Loucy (cell line): ENCODE data around the gene MEMO1.

ENCODE experiments used
- CTCF ChIP-seq: fragments of 200-600 bp; sonication (generic); conservative IDR thresholded peaks from 2 replicates; pipeline ENCODE4 v1.5.1; 2014; ENCODE audit warnings: mild to moderate bottlenecking, antibody characterized with exemption, low read length
- EZH2phosphoT487 ChIP-seq: fragments of 200-600 bp; IDR thresholded peaks from 2 replicates; pipeline ENCODE4 v1.6.1; 2018; ENCODE audit warnings: antibody characterized with exemption, mild to moderate bottlenecking, moderate library complexity, borderline replicate concordance

GRCh38 chr2:32039447-32040219 is 28.8 kb upstream of the MEMO1 start, which contains the start of gene DPY30:
- TF ChIP-seq CTCF = no peak
- TF ChIP-seq EZH2phosphoT487 = no peak
